Lung (tissue), 12 donors: ENCODE measurements around the gene ATP2A2. TPM values are rescaled to one million over a fixed set of nuclear protein-coding genes. Genes with fewer than 3 reads are reported as not detected.

ENCODE experiments used
- ATAC-seq: fragments of 200-7000 bp; cut with Tn5 transposase; one replicate; pipeline ENCODE4 v1.9.1; 2020; ENCODE audit warnings: moderate number of reproducible peaks; ENCODE audit not compliant: insufficient read depth, low FRiP score
- DNase-seq, 3 donors: peaks; one replicate each; pipeline ENCODE4 v3.0.0-alpha.2; 2013 to 2017
- H3K27ac ChIP-seq, 2 donors: one replicate each; pipeline ENCODE4 v1.5.1; 2013; ENCODE audit warnings: mild to moderate bottlenecking in 2 of 2, moderate library complexity in 2 of 2, control low read depth in 1 of 2, inconsistent platforms in 1 of 2, low read depth in 1 of 2, low read length in 1 of 2
- H3K27me3 ChIP-seq, 3 donors: one replicate each; pipeline ENCODE4 v1.5.1; 2013; ENCODE audit warnings: low read length in 2 of 3; ENCODE audit not compliant: control insufficient read depth in 3 of 3, insufficient read depth in 3 of 3
- H3K36me3 ChIP-seq, 4 donors: one replicate each; pipeline ENCODE4 v1.5.1; 2013; ENCODE audit warnings: low read length in 4 of 4, mild to moderate bottlenecking in 1 of 4, moderate library complexity in 1 of 4; ENCODE audit not compliant: control insufficient read depth in 4 of 4, insufficient read depth in 4 of 4
- H3K4me1 ChIP-seq, 5 donors: one replicate each; pipeline ENCODE4 v1.5.1; 2013; ENCODE audit warnings: low read length in 5 of 5, mild to moderate bottlenecking in 2 of 5, moderate library complexity in 1 of 5; ENCODE audit not compliant: control insufficient read depth in 5 of 5, insufficient read depth in 5 of 5
- H3K4me3 ChIP-seq: one replicate; pipeline ENCODE4 v1.5.1; 2013; ENCODE audit warnings: mild to moderate bottlenecking, control low read depth, moderate library complexity
- H3K9ac ChIP-seq, 2 donors: one replicate each; pipeline ENCODE4 v1.5.1; 2013; ENCODE audit warnings: low read length in 2 of 2, control low read depth in 1 of 2; ENCODE audit not compliant: insufficient read depth in 1 of 2
- H3K9me3 ChIP-seq, 4 donors: one replicate each; pipeline ENCODE4 v1.5.1; 2013; ENCODE audit warnings: low read length in 3 of 4, mild to moderate bottlenecking in 1 of 4, moderate library complexity in 1 of 4; ENCODE audit not compliant: control insufficient read depth in 4 of 4, insufficient read depth in 3 of 4
- WGBS, 2 donors: extraction: QIAGEN DNeasy Blood & Tissue Kit; methylation state at CpG; one replicate each; pipeline ENCODE4 v1.1.7; 2013; 5-methylcytosine and 5-hydroxymethylcytosine counted together
- polyA plus RNA-seq, 2 donors: library from polyadenylated mRNA; stranded (reverse); fragments of 200-250 nt; gene quantifications; one replicate each; pipeline ENCODE4 v1.2.1, GENCODE V29; 2013
- total RNA-seq, 2 donors: library from RNA; depleted of rRNA in 1 of 2; stranded (reverse); fragments of >200 nt in 1 of 2; gene quantifications; one replicate each; pipeline ENCODE4 v1.2.1, GENCODE V29; 2014 to 2021
- TF ChIP-seq, protein P1 (sequence below): IDR thresholded peaks from 2 replicates; pipeline ENCODE4 v1.5.1; 2012; ENCODE audit warnings: mild to moderate bottlenecking; ENCODE audit errors: control extremely low read depth, extremely low read depth
- donor health status: control.
- donor health status: control.
- donor health status: Bipolar disorder and iron deficiency.
- donor health status: healthy.
- donor health status: DM: yes; HTN: yes; CAD: no.

Gene ATP2A2
- total and polyA plus RNA-seq, 4 donors = 34.1 to 240 (median 136) TPM

GRCh38 chr12:110289044-110289710 is 8.1 kb downstream of the ATP2A2 start:
- 48 to 63% methylated on average over 3 of the region's 3 CpGs for WGBS, 2 donors
- DNase-seq = peak in 2 of 3 donors; percentile 79 to 83
- TF ChIP-seq, protein P1, sequence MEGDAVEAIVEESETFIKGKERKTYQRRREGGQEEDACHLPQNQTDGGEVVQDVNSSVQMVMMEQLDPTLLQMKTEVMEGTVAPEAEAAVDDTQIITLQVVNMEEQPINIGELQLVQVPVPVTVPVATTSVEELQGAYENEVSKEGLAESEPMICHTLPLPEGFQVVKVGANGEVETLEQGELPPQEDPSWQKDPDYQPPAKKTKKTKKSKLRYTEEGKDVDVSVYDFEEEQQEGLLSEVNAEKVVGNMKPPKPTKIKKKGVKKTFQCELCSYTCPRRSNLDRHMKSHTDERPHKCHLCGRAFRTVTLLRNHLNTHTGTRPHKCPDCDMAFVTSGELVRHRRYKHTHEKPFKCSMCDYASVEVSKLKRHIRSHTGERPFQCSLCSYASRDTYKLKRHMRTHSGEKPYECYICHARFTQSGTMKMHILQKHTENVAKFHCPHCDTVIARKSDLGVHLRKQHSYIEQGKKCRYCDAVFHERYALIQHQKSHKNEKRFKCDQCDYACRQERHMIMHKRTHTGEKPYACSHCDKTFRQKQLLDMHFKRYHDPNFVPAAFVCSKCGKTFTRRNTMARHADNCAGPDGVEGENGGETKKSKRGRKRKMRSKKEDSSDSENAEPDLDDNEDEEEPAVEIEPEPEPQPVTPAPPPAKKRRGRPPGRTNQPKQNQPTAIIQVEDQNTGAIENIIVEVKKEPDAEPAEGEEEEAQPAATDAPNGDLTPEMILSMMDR = no peak
- Histone ChIP-seq H3K9ac (no peak overlapping the region), H3K4me1 (peaks cover 1 to 21% (median 7%) of the 10 kb centered on the region in 5 donors), H3K4me3 (no peak overlapping the region), H3K27me3 (no peaks in the 10 kb centered on the region), H3K9me3 (peaks cover 0 to 2% (median 0%) of the 10 kb centered on the region in 4 donors), H3K27ac (peak overlapping the region in 1 of 2 donors; percentile 50), H3K36me3 (peaks cover 11 to 25% (median 20%) of the 10 kb centered on the region in 4 donors)
- no peak for ATAC-seq

GRCh38 chr12:110289711-110290078 is 8.6 kb downstream of the ATP2A2 start:
- no peak for DNase-seq
- Histone ChIP-seq H3K9me3 (peaks cover 0 to 2% (median 0%) of the 10 kb centered on the region in 4 donors), H3K27ac (peak overlapping the region in 1 of 2 donors; percentile 46), H3K4me1 (peaks cover 0 to 19% (median 6%) of the 10 kb centered on the region in 5 donors), H3K4me3 (no peak overlapping the region), H3K36me3 (peaks cover 14 to 25% (median 19%) of the 10 kb centered on the region in 4 donors), H3K9ac (no peak overlapping the region), H3K27me3 (no peaks in the 10 kb centered on the region)
- WGBS, 2 donors = 25 to 30% methylated on average over 2 of the region's 2 CpGs
- no peak for ATAC-seq
- TF ChIP-seq, protein P1 = no peak

DNA sequence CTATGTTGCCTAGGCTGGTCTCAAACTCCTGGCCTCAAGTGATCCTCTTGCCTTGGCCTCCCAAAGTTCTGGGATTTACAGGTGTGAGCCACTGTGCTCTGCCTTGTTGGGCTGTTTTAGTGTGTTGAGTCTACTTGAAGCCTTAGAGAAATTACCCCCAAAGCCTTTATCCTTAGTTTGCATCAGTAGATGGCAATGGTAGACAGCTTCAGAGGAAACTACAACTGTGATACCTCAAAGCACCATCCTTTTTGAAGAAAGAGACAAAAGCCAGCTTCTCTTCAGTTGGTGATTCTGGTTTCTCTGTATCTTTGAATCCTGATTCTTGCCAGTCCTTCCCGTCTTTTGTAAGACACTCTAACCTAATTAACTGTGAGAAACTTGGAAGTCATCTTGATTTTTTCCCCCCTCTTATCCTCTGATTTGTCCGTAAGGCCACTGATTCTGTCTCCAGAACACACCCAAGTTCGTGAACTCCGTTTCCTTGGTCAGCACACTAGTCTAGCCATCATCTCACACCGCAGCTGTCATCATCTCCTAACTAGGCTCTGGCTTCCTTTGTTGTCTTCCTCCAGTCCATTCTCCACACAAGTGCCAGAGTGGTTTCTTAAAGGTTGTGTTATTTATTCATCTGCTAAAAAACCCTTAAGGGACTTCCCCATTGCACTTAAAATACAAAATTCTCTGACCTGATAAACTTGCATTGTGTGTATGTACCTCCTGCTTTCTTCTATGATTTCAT is 20.2 kb downstream of the ATP2A2 start:
- no peaks in the 10 kb centered on the region for H3K9me3 ChIP-seq
- DNase-seq (peak in 1 of 3 donors; percentile 9), ATAC-seq (no peak)
- H3K27ac ChIP-seq = no peak overlapping the region
- 59 to 70% methylated on average over 5 of the region's 5 CpGs for WGBS, 2 donors
- H3K9ac ChIP-seq = no peak overlapping the region
- H3K27me3 ChIP-seq = no peaks in the 10 kb centered on the region
- TF ChIP-seq, protein P1 = no peak
- H3K36me3 ChIP-seq = peaks cover 10 to 27% (median 23%) of the 10 kb centered on the region in 4 donors
- H3K4me3 ChIP-seq = no peak overlapping the region
- peaks cover 0 to 20% (median 0%) of the 10 kb centered on the region in 5 donors for H3K4me1 ChIP-seq
